ENCODE data around the gene PHACTR1.

- TF ChIP-seq REST (IDR thresholded peaks at IDR 0.05) (no peak), EGR1 (IDR thresholded peaks at IDR 0.05; ENCODE audit: low read depth in 2 of 2) (no peak), TAF1 (conservative IDR thresholded peaks at IDR 0.05) (no peak), SP1 (IDR thresholded peaks at IDR 0.05) (no peak), JUND (IDR thresholded peaks at IDR 0.05) (no peak), GABPA (IDR thresholded peaks at IDR 0.05 in 1 of 2, conservative IDR thresholded peaks at IDR 0.05 in 1 of 2) (no peak), RAD21 (IDR thresholded peaks at IDR 0.05) (no peak), FOXA1 (IDR thresholded peaks at IDR 0.05) (no peak), RXRA (IDR thresholded peaks at IDR 0.05) (no peak), ATF3 (IDR thresholded peaks at IDR 0.05) (no peak)
- TF ChIP-seq, protein P1, sequence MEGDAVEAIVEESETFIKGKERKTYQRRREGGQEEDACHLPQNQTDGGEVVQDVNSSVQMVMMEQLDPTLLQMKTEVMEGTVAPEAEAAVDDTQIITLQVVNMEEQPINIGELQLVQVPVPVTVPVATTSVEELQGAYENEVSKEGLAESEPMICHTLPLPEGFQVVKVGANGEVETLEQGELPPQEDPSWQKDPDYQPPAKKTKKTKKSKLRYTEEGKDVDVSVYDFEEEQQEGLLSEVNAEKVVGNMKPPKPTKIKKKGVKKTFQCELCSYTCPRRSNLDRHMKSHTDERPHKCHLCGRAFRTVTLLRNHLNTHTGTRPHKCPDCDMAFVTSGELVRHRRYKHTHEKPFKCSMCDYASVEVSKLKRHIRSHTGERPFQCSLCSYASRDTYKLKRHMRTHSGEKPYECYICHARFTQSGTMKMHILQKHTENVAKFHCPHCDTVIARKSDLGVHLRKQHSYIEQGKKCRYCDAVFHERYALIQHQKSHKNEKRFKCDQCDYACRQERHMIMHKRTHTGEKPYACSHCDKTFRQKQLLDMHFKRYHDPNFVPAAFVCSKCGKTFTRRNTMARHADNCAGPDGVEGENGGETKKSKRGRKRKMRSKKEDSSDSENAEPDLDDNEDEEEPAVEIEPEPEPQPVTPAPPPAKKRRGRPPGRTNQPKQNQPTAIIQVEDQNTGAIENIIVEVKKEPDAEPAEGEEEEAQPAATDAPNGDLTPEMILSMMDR (IDR thresholded peaks at IDR 0.05; ENCODE audit: low read depth, low read length, missing input control), result no peak
- TF ChIP-seq, protein P2, sequence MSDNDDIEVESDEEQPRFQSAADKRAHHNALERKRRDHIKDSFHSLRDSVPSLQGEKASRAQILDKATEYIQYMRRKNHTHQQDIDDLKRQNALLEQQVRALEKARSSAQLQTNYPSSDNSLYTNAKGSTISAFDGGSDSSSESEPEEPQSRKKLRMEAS (IDR thresholded peaks at IDR 0.05), result no peak
- TF ChIP-seq, protein P3, sequence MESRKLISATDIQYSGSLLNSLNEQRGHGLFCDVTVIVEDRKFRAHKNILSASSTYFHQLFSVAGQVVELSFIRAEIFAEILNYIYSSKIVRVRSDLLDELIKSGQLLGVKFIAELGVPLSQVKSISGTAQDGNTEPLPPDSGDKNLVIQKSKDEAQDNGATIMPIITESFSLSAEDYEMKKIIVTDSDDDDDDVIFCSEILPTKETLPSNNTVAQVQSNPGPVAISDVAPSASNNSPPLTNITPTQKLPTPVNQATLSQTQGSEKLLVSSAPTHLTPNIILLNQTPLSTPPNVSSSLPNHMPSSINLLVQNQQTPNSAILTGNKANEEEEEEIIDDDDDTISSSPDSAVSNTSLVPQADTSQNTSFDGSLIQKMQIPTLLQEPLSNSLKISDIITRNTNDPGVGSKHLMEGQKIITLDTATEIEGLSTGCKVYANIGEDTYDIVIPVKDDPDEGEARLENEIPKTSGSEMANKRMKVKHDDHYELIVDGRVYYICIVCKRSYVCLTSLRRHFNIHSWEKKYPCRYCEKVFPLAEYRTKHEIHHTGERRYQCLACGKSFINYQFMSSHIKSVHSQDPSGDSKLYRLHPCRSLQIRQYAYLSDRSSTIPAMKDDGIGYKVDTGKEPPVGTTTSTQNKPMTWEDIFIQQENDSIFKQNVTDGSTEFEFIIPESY (IDR thresholded peaks at IDR 0.05), result no peak
Observed at GRCh38 chr6:13315896-13316295, 599.3 kb downstream of the PHACTR1 start.

Measured in liver (tissue), 3 donors.